ENCODE measurements around the gene SLX4IP. TPM values are rescaled to one million over a fixed set of nuclear protein-coding genes. Genes with fewer than 3 reads are reported as not detected.

The SLX4IP gene
- total RNA-seq, 1 experiment from 2014 or later: 11.1 TPM

DNA sequence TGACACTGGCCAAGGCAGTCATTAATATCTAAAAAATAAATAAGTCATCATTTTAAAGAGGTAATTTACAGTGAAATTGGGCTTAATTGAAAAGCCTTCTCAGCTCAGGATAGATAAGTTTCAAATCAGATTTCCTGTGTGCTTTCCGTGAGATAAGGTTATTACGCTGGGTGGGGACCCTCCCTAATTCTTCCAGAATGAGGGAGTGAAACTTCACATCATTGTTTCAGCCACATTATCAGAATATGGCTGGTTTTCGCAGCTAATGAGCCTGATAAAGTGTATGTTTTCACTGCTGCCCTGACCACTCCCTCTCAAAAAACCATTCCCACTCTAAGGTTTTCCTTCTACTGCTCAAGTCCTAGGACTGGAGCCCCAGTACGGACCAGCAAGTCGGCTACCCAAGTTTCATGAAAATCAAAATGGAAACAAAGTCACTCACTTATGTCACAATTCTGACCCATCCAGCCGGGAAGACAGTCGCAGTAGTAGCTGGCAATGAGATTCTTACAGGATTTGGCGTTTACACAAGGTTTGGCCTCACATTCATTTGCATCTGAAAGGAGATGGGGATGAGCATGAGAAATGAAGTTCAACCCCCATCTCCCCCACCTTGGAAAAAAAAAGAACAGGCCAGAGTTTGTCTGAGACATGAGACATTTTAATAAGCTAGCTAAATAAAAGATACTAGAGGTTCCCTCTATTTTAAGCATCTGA lies 214.1 kb downstream of the SLX4IP start:
- no peak overlapping the region for H3K4me2 ChIP-seq (ENCODE audit: low read length)

More for the DNA sequence above, 214.1 kb downstream of the SLX4IP start:
- TF ChIP-seq CBX3 (IDR thresholded peaks at IDR 0.05; ENCODE audit: low read depth) (no peak), POLR2A (IDR thresholded peaks at IDR 0.05; ENCODE audit: borderline replicate concordance, extremely low read depth, insufficient read depth, insufficient read length) (no peak), ZNF274 (IDR thresholded peaks at IDR 0.05; ENCODE audit: low read depth, low read length) (no peak), POLR2AphosphoS5 (IDR thresholded peaks at IDR 0.05; ENCODE audit: low read depth, low read length) (no peak), ELF1 (IDR thresholded peaks at IDR 0.05; ENCODE audit: borderline replicate concordance, low read depth) (no peak), CEBPB (IDR thresholded peaks at IDR 0.05; ENCODE audit: low read depth) (no peak), EZH2phosphoT487 (IDR thresholded peaks at IDR 0.05; ENCODE audit: borderline replicate concordance) (no peak), TCF7L2 (IDR thresholded peaks at IDR 0.05; ENCODE audit: borderline replicate concordance, extremely low read depth, insufficient read depth, insufficient read length) (no peak), JUND (IDR thresholded peaks at IDR 0.05) (no peak), SIN3A (IDR thresholded peaks at IDR 0.05; ENCODE audit: low read depth) (no peak), EZH2 (IDR thresholded peaks at IDR 0.05) (no peak), YY1 (IDR thresholded peaks at IDR 0.05; ENCODE audit: extremely low read depth, insufficient replicate concordance, low read depth, low read length) (no peak), SP1 (IDR thresholded peaks at IDR 0.05; ENCODE audit: low read depth) (no peak), SRF (IDR thresholded peaks at IDR 0.05; ENCODE audit: low read depth) (no peak), RAD21 (IDR thresholded peaks at IDR 0.05; ENCODE audit: low read depth) (no peak), EGR1 (IDR thresholded peaks at IDR 0.05; ENCODE audit: low read depth) (no peak)
- TF ChIP-seq, protein P1, sequence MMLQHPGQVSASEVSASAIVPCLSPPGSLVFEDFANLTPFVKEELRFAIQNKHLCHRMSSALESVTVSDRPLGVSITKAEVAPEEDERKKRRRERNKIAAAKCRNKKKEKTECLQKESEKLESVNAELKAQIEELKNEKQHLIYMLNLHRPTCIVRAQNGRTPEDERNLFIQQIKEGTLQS (IDR thresholded peaks at IDR 0.05): no peak
- TF ChIP-seq, protein P2, sequence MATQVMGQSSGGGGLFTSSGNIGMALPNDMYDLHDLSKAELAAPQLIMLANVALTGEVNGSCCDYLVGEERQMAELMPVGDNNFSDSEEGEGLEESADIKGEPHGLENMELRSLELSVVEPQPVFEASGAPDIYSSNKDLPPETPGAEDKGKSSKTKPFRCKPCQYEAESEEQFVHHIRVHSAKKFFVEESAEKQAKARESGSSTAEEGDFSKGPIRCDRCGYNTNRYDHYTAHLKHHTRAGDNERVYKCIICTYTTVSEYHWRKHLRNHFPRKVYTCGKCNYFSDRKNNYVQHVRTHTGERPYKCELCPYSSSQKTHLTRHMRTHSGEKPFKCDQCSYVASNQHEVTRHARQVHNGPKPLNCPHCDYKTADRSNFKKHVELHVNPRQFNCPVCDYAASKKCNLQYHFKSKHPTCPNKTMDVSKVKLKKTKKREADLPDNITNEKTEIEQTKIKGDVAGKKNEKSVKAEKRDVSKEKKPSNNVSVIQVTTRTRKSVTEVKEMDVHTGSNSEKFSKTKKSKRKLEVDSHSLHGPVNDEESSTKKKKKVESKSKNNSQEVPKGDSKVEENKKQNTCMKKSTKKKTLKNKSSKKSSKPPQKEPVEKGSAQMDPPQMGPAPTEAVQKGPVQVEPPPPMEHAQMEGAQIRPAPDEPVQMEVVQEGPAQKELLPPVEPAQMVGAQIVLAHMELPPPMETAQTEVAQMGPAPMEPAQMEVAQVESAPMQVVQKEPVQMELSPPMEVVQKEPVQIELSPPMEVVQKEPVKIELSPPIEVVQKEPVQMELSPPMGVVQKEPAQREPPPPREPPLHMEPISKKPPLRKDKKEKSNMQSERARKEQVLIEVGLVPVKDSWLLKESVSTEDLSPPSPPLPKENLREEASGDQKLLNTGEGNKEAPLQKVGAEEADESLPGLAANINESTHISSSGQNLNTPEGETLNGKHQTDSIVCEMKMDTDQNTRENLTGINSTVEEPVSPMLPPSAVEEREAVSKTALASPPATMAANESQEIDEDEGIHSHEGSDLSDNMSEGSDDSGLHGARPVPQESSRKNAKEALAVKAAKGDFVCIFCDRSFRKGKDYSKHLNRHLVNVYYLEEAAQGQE (IDR thresholded peaks at IDR 0.05; ENCODE audit: low read depth): no peak
- ChIA-PET POLR2A (no interaction called here), CTCF (no interaction called here), RAD21 (ENCODE audit: low non-redundant PET in 1 of 2, low total read pairs in 2 of 2, uncharacterized antibody in 2 of 2, unreplicated experiment in 2 of 2) (no interaction called here)
- BruUV-seq (replicated peaks): no TSS peak
- peaks cover 34 to 84% of the 10 kb centered on the region in 2 experiments; a peak in 3 of 4 replicates for H3K36me3 ChIP-seq (ENCODE audit: control insufficient read depth in 1 of 2, insufficient read depth in 2 of 2, low read length in 2 of 2)
- DNase-seq (ENCODE audit: low read depth, low spot score): no peak
- H4K20me1 ChIP-seq (ENCODE audit: insufficient read depth): no peaks in the 10 kb centered on the region
- H3K4me1 ChIP-seq (ENCODE audit: control insufficient read depth in 1 of 2, insufficient read depth in 2 of 2, low read length in 2 of 2): no peaks in the 10 kb centered on the region
- H3K4me3 ChIP-seq (replicated peaks in 1 of 2; ENCODE audit: low read depth in 1 of 2, low read length in 2 of 2): no peak overlapping the region
- no peak for ATAC-seq
- no peak overlapping the region for H3K27ac ChIP-seq (ENCODE audit: low read depth, low read length)
- no peak overlapping the region for H3K9ac ChIP-seq (ENCODE audit: low read length)
- no peaks in the 10 kb centered on the region for H3K79me2 ChIP-seq (ENCODE audit: insufficient read depth, low read length)
- intact Hi-C loops (cut with micrococcal nuclease): loop anchor here (10.0 kb wide), 1 partner anchor 94 kb away; no protein-coding TSS in a partner anchor
- no peaks in the 10 kb centered on the region for H3K27me3 ChIP-seq (ENCODE audit: insufficient read depth, low read length)
- H3K9me2 ChIP-seq (ENCODE audit: insufficient read depth): no peaks in the 10 kb centered on the region
- H2AFZ ChIP-seq (ENCODE audit: low read depth, low read length, poor library complexity, severe bottlenecking): no peak overlapping the region
- H3K9me3 ChIP-seq (ENCODE audit: control insufficient read depth in 1 of 2, insufficient read depth in 1 of 2, low read depth in 1 of 2, low read length in 2 of 2): no peaks in the 10 kb centered on the region

Measured in HCT116 (cell line).